NCI-H2081 (cell line): ENCODE data around the gene ANKRD34A.
A peak's percentile ranks its signal among the peaks of the same experiment; 100 is the strongest.

ENCODE experiments used
- DNase-seq, 2 experiments: peaks; one replicate each; lab custom pipeline; 2025; lab: John Stamatoyannopoulos, UW

The ANKRD34A gene

GRCh38 chr1:145965119-145965744 is 857 bp upstream of the ANKRD34A start:
- no peak for DNase-seq

- no peak for DNase-seq
Observed at GRCh38 chr1:145963265-145964019, 933 bp downstream of the ANKRD34A start.

GRCh38 chr1:145962157-145963102 is 1.9 kb downstream of the ANKRD34A start:
- DNase-seq, result peak; percentile 17 to 32

- peak in 1 of 2 experiments; percentile 9 for DNase-seq
Observed at GRCh38 chr1:145961425-145962156, 2.8 kb downstream of the ANKRD34A start.

GRCh38 chr1:145961109-145961424 is 3.3 kb downstream of the ANKRD34A start:
- DNase-seq, result no peak

GRCh38 chr1:145960468-145961108 is 3.8 kb downstream of the ANKRD34A start:
- DNase-seq, result peak; percentile 74 to 76

- DNase-seq, result no peak
Observed at GRCh38 chr1:145959957-145960467, 4.4 kb downstream of the ANKRD34A start.

GRCh38 chr1:145959333-145959732 is 5.0 kb downstream of the ANKRD34A start:
- DNase-seq, result no peak

- DNase-seq, result no peak
Observed at GRCh38 chr1:145958734-145959133, 5.6 kb downstream of the ANKRD34A start.

- DNase-seq, result peak; percentile 98 to 99
Observed at GRCh38 chr1:145957443-145958319, 6.7 kb downstream of the ANKRD34A start, which contains the start of gene LIX1L. Gene LIX1L (minus strand): TSS chr1:145958017. CDS start chr1:145957927, 90 bp downstream.

- no peak for DNase-seq
Observed at GRCh38 chr1:145956781-145957442, 7.5 kb downstream of the ANKRD34A start.

- DNase-seq, result no peak
Observed at GRCh38 chr1:145956361-145956760, 8.0 kb downstream of the ANKRD34A start.

GRCh38 chr1:145955436-145955835 is 8.9 kb downstream of the ANKRD34A start:
- DNase-seq, result no peak

- DNase-seq, result no peak
Observed at GRCh38 chr1:145953861-145954260, 10.5 kb downstream of the ANKRD34A start.

GRCh38 chr1:145952903-145953302 is 11.5 kb downstream of the ANKRD34A start:
- DNase-seq, result no peak

- no peak for DNase-seq
Observed at GRCh38 chr1:145951526-145951925, 12.8 kb downstream of the ANKRD34A start.

GRCh38 chr1:145949219-145949618 is 15.2 kb downstream of the ANKRD34A start:
- DNase-seq, result no peak

- no peak for DNase-seq
Observed at GRCh38 chr1:145947551-145947950, 16.8 kb downstream of the ANKRD34A start.

- no peak for DNase-seq
Observed at GRCh38 chr1:145946477-145946986, 17.8 kb downstream of the ANKRD34A start.
